Right ventricle myocardium superior (tissue), 1 donor: Measurements from ENCODE around the gene WDR18. TPM values are rescaled to one million over a fixed set of nuclear protein-coding genes. Genes with fewer than 3 reads are reported as not detected.

Experiments used
- ATAC-seq: fragments of 200-7000 bp; cut with Tn5 transposase; one replicate; pipeline ENCODE4 v1.9.1; 2020; ENCODE audit warnings: mild to moderate bottlenecking; ENCODE audit not compliant: poor library complexity
- DNase-seq: peaks from one replicate; pipeline ENCODE4 v3.0.0-alpha.2; 2020
- intact Hi-C: fragments of 100-400 bp; cut with DNase I; formaldehyde crosslinking; loops from one replicate; pipeline ENCODE4 v1.11.2; 2022
- total RNA-seq: library from RNA; stranded (reverse); fragmentation: NEBNext Ultra II Directional; extraction: Animal tissue kit (Norgen Biotek cat#: 25700); gene quantifications from one replicate; pipeline ENCODE4 v1.2.1, GENCODE V29; 2021
- donor health status: DM: no; HTN: yes; CAD: no; lungs with severe emphysema.

The WDR18 gene
- total RNA-seq, 1 donor from 2014 or later, result 18.6 TPM

DNA sequence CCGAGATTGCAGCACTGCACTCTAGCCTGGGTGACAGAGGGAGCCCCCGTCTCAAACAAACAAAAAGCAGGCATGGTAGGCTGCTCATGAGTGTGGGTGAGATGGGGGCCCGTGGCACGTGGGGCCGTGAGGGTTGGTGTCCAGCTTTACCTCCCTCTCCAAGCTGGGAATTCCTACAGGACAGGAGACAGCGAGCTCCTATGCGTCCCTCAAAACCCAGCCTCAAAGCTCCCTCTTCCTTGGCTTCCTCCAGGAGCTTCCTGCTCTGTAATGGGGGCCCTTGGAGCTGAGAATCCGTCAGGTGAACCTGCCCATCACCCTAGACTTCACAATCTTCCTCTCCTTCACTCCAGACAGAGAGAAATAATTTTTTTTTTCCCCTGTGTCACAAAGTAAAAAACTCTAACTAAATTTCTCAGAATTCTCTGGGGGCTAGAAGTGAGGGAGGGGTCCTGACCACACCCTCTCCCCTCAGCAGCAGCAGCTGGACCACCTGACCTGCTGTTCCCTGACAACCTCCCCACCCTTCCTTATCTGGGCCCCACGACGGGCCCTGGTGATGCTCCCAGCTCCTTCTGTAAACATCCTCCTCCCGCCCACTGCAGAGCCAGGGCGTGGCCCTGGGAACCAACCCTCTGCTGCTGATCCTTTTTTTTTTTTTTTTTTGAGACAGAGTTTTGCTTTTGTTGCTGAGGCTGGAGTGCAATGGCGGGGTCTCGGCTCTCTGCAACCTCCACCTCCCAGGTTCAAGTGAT is 22.1 kb upstream of the WDR18 start:
- DNase-seq (no peak), ATAC-seq (no peak)

GRCh38 chr19:962683-963400 is 21.3 kb upstream of the WDR18 start:
- intact Hi-C loops, result no loop called here
- ATAC-seq (no peak), DNase-seq (no peak)

More for the DNA sequence above, 22.1 kb upstream of the WDR18 start:
- intact Hi-C loops, result no loop called here

DNA sequence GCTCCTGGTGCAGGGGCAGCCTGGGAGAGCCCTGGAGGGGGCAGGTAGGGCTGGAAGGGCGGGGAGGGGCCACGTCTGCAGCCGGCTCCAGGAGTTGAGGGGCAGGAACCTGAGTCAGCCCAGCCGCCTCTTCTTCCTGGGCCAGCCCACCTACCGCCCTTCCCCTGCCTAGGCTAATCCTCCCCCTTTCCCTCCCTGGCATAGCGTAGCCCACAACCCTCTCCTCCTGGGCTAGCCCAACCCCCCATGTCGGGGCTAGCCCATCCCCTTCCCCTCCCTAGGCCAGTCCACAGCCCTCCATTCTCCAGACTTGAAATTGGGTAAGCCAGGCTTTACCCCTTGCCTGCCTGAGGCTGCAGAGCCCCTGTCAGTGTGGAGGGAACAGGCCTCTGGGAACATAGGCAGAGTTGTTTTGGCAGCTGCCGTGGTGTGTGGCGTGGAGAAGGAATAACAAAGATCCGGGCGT is 20.6 kb upstream of the WDR18 start:
- intact Hi-C loops, result no loop called here
- DNase-seq (no peak), ATAC-seq (no peak)

DNA sequence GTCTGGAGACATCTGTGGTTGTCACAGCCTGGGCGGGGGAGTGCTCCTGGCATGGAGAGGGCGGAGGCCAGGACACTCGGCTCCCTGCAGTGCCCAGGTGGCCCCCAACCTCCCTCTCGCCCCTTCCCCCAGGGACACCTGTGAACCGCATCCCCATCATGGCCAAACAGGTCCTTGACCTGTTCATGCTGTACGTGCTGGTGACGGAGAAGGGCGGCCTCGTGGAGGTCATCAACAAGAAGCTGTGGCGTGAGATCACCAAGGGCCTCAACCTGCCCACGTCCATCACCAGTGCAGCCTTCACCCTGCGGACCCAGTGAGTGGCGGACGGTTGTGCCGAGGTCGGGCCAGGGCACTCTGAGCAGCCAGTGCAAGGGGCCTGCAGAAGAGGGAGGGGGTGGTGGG is 20.0 kb upstream of the WDR18 start:
- intact Hi-C loops, result no loop called here
- DNase-seq (no peak), ATAC-seq (no peak)

DNA sequence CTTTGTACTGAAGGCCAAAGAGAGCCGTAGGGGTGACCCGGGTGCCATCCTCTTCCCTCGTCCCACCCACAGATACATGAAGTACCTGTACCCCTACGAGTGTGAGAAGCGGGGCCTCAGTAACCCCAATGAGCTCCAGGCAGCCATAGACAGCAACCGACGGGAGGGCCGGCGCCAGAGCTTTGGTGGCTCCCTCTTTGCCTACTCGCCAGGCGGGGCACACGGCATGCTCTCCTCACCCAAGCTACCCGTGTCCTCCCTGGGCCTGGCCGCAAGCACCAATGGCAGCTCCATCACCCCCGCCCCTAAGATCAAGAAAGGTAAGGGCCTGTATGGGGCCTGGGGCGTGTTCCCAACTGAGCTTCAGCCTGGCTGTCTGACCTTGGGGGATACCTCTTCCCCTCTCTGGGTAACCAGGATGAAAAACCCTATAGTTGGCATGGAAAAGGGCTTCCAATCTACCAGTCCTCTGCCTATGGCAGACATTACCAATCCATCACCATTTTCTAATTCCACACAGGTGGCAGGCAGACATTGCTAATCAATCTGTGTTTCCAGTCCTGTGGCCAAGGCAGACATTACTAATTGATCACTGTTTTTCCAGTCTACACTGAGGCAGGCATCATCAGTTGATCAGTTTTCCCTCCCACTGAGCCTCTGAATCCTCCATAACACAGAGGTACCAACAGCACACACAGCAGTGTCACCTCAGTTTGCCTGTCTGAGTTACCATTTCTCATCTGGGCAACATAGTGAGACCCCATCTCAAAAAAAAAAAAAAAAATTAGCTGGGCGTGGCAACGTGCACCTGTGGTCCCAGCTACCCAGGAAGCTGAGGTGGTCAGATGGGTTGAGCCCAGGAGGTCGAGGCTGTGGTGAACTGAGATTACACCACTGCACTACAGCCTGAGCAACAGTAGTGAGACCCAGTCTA is 19.1 kb upstream of the WDR18 start:
- ATAC-seq (no peak), DNase-seq (no peak)
- intact Hi-C loops, result no loop called here

DNA sequence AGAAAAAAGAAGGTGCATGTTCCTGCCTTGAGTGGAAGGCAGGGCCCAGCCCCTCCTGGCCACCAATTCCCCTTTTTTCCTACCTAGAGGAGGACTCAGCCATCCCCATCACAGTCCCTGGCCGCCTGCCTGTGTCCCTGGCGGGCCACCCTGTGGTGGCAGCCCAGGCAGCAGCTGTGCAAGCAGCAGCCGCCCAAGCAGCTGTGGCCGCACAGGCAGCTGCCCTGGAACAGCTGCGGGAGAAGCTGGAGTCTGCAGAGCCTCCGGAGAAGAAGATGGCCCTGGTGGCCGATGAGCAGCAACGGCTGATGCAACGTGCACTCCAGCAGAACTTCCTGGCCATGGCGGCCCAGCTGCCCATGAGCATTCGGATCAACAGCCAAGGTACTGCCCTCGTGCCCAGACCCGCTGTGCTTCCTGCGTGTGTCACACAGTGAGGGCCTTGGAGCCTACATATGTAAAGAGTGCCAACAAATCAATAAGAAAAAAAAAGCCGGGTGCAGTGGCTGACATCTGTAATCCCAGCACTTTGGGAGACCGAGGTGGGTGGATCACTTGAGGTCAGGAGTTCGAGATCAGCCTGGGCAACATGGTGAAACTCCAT is 17.6 kb upstream of the WDR18 start:
- intact Hi-C loops, result no loop called here
- no peak for ATAC-seq
- no peak for DNase-seq

DNA sequence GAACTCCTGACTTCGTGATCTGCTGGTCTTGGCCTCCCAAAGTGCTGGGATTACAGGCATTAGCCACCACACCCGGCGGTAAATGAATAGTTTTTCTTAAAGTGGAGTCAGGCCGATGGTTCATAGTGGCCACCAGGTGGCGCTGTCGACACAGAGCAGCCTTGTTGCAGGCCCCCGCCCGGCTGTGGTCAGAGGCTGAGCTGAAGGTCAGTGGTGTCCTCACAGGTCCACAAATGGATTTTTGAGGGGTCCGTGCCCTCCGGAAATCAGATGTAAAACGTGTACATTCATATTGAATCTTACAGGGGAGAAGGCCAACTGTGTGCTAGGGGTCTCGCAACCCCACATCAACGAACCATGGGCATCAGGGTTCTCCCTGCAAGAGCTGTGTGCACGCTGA is 13.4 kb upstream of the WDR18 start:
- intact Hi-C loops, result no loop called here
- DNase-seq (no peak), ATAC-seq (no peak)

- intact Hi-C loops, result no loop called here
- ATAC-seq (no peak), DNase-seq (no peak)
Measured at GRCh38 chr19:971795-972194, 12.3 kb upstream of the WDR18 start.

DNA sequence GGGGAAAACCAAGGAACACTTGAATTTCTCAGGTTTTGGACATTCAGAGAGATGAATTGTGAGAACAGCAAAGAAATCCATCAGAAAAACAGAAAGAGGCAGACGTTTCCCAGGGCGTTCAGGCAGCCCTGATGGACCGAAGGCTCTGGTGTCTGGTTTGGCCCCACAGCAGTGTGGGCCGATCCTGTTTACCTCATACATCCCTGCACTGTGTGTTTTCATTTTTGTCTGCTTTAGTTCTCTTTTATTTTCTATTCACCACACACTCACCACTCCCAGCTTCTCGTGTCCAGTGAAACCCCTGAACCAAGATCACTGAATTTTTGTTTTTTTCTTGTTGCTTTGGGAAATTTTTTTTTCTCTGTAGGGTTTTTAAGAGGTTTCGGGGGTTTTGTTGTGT is 11.9 kb upstream of the WDR18 start:
- DNase-seq, result no peak
- ATAC-seq, result no peak
- intact Hi-C loops, result no loop called here

GRCh38 chr19:973726-974563 is 10.2 kb upstream of the WDR18 start:
- intact Hi-C loops, result no loop called here
- DNase-seq, result no peak
- no peak for ATAC-seq

DNA sequence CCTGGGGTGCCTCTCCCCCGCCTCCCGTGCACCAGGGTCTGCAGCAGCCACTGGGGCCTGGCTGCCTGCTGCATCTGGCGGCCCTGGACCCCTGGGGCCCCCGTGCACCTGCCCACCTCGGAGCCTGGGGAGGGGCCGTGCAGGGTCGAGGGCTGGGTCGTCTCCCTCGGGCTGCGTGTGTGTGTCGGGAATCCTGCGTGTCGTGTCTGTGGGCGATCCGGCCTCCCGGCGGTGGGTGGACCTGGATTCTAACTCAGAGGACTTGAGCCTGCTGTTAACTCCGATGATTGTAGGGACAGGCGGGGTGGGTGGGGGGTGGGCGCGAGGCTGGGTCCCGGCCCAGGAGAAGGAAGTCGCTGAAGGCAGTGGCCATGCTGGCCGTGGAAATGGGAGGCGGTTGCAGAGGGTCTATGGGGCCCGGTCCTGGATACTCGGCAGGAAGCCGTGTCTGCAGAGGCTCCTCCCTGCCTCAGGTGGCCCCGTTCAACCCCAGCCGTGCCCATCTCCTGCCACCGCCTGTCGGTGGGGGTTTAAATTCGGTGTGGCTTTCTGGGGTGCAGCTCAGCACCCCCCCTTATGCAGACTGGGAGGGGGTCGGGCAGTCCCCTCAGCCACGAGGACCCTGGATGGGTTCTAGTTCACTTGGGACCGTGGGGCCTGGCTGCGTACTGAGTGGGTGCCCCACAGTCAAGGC is 9.4 kb upstream of the WDR18 start:
- ATAC-seq, result no peak
- intact Hi-C loops, result no loop called here

DNA sequence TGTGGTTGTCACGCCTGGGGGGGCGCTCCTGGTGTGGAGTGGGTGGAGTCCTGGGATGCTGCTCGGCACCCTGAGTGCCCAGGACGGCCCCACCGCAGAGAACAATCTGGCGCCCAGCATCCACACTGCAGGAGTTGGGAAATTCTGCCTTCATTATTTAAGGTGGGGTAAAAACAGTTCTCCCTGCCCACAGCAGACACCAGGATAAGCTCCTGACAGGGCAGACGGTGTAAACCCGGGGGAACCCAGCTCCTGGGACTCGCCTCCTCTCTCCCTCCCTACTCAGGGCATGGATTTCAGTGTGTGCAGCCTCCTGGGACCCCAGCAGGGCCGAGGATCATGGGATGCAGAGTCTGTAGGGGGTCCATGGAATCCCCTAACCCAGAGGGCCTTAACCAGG is 7.7 kb upstream of the WDR18 start:
- DNase-seq, result no peak
- intact Hi-C loops, result no loop called here
- no peak for ATAC-seq

More for the DNA sequence above, 9.4 kb upstream of the WDR18 start:
- DNase-seq, result no peak

GRCh38 chr19:977058-977464 is 7.1 kb upstream of the WDR18 start:
- DNase-seq, result no peak
- intact Hi-C loops, result no loop called here
- ATAC-seq, result no peak

DNA sequence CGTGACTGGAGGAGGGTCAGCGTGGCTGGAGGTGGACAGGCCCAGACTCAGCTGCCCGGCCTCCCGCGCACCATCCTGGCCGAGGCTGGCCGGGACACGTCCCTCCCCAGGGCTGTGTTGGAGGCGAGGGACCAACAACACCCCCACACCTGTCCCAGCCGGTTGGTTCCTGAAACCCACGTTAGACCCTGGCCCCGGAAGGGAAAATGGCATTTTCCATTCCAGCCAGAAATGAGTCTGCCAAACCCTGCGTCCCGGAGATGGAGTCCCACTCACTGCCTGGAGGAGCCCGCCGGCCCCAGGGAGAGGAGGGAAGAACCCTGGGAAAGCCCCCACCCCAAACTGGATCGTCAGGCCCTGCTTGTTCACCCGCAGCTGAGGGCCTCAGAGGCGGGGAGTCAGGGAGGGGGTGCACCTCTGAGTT is 4.8 kb upstream of the WDR18 start:
- intact Hi-C loops, result no loop called here
- no peak for ATAC-seq
- no peak for DNase-seq

- intact Hi-C loops, result loop anchor here (10.0 kb wide), 1 partner anchor 216 kb away; no protein-coding TSS in a partner anchor
- ATAC-seq (no peak), DNase-seq (no peak)
Measured at GRCh38 chr19:980133-980998, 3.8 kb upstream of the WDR18 start.

- peak; percentile 89 for ATAC-seq
- peak; percentile 86 for DNase-seq
- intact Hi-C loops, result loop anchor here (2.0 to 10.0 kb wide), 2 partner anchors 60 to 218 kb away; no protein-coding TSS in a partner anchor
Measured at GRCh38 chr19:982567-983170, 1.5 kb upstream of the WDR18 start.
